Measurements from ENCODE around the gene ZNF592.

DNA sequence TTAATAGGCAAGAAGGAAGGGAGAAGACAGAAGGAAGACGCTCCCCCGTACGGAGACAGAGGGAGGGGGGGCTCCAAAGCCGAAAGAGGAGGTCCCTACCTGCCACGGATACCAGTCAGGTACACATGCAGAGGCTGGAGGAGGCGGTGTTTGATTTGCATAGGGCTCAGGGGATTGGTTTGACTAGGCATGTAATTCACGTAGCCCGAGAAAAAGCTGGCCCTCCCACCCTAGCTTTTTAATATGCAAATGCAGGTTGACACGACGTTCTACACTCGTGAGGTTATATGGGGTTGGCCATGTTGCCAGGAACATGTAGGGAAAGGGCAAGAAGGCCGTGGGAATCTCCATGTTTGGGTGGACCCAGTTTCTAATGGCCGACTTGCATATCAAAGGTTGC, 29.8 kb downstream of the ZNF592 start:
- TF ChIP-seq, protein P1, sequence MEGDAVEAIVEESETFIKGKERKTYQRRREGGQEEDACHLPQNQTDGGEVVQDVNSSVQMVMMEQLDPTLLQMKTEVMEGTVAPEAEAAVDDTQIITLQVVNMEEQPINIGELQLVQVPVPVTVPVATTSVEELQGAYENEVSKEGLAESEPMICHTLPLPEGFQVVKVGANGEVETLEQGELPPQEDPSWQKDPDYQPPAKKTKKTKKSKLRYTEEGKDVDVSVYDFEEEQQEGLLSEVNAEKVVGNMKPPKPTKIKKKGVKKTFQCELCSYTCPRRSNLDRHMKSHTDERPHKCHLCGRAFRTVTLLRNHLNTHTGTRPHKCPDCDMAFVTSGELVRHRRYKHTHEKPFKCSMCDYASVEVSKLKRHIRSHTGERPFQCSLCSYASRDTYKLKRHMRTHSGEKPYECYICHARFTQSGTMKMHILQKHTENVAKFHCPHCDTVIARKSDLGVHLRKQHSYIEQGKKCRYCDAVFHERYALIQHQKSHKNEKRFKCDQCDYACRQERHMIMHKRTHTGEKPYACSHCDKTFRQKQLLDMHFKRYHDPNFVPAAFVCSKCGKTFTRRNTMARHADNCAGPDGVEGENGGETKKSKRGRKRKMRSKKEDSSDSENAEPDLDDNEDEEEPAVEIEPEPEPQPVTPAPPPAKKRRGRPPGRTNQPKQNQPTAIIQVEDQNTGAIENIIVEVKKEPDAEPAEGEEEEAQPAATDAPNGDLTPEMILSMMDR (conservative IDR thresholded peaks at IDR 0.05 in 1 of 2, IDR thresholded peaks at IDR 0.05 in 1 of 2; ENCODE audit: low read depth in 1 of 2, low read length in 2 of 2) = no peak
- TF ChIP-seq EZH2 (IDR thresholded peaks at IDR 0.05; ENCODE audit: low read length, missing control alignments) = no peak

Data from fibroblast of lung (primary cell).